ENCODE data around the gene BCL2A1.

- TF ChIP-seq CTCF (IDR thresholded peaks at IDR 0.05): no peak
- no peak for TF ChIP-seq POLR2A (IDR thresholded peaks at IDR 0.05)
Observed at GRCh38 chr15:79939399-79939798, 31.6 kb downstream of the BCL2A1 start.
